SK-N-SH treated with all-trans-retinoic acid at 6 μM for 48 hours (cell line): ENCODE data around the gene CREBBP.

Experiments
- ATAC-seq: fragments of 200-7000 bp; cut with Tn5 transposase; 3 replicates; pipeline ENCODE4 v1.9.1; 2020; ENCODE audit warnings: mild to moderate bottlenecking, moderate library complexity
- ARNTL ChIP-seq: fragments of 450-650 bp; formaldehyde crosslinking; IDR thresholded peaks from 2 replicates; pipeline ENCODE4 v1.5.0; 2020; ENCODE audit warnings: low read depth, mild to moderate bottlenecking, moderate library complexity, borderline replicate concordance
- BACH2 ChIP-seq: fragments of 250-450 bp; sonication (Bioruptor Pico); IDR thresholded peaks from 2 replicates; pipeline ENCODE4 v1.9.0; 2021; ENCODE audit warnings: mild to moderate bottlenecking, borderline replicate concordance
- CREB5 ChIP-seq: fragments of 250-450 bp; sonication (Bioruptor Pico); IDR thresholded peaks from 2 replicates; pipeline ENCODE4 v1.5.1; 2020; ENCODE audit warnings: low read depth, mild to moderate bottlenecking, moderate library complexity
- CSDC2 ChIP-seq: fragments of 250-450 bp; sonication (Bioruptor Pico); IDR thresholded peaks from 2 replicates; pipeline ENCODE4 v1.5.0; 2020; ENCODE audit warnings: mild to moderate bottlenecking, moderate library complexity
- CSRNP3 ChIP-seq: fragments of 250-450 bp; sonication (Bioruptor Pico); IDR thresholded peaks from 2 replicates; pipeline ENCODE4 v1.5.1; 2021; ENCODE audit warnings: mild to moderate bottlenecking, moderate library complexity
- ESRRG ChIP-seq: fragments of 250-450 bp; sonication (Bioruptor Pico); IDR thresholded peaks from 2 replicates; pipeline ENCODE4 v1.6.1; 2021; ENCODE audit warnings: mild to moderate bottlenecking
- GLIS3 ChIP-seq: fragments of 250-450 bp; sonication (Bioruptor Pico); IDR thresholded peaks from 2 replicates; pipeline ENCODE4 v1.5.0; 2020; ENCODE audit warnings: mild to moderate bottlenecking, moderate library complexity
- ISL1 ChIP-seq: fragments of 250-450 bp; sonication (Bioruptor Pico); IDR thresholded peaks from 2 replicates; pipeline ENCODE4 v2.1.2; 2022; ENCODE audit warnings: mild to moderate bottlenecking, moderate library complexity
- PPARA ChIP-seq: fragments of 250-450 bp; sonication (Bioruptor Pico); IDR thresholded peaks from 2 replicates; pipeline ENCODE4 v1.5.0; 2020; ENCODE audit warnings: mild to moderate bottlenecking, borderline replicate concordance
- RARB ChIP-seq: fragments of 250-450 bp; sonication (Bioruptor Pico); IDR thresholded peaks from 2 replicates; pipeline ENCODE4 v1.8.0; 2021; ENCODE audit warnings: mild to moderate bottlenecking, moderate library complexity
- SNAI2 ChIP-seq: fragments of 250-450 bp; sonication (Bioruptor Pico); IDR thresholded peaks from 2 replicates; pipeline ENCODE4 v1.5.0; 2020; ENCODE audit warnings: mild to moderate bottlenecking, moderate library complexity
- TOX ChIP-seq: fragments of 250-450 bp; sonication (Bioruptor Pico); IDR thresholded peaks from 2 replicates; pipeline ENCODE4 v1.8.0; 2021; ENCODE audit warnings: mild to moderate bottlenecking, moderate library complexity, borderline replicate concordance
- TSHZ2 ChIP-seq: fragments of 250-450 bp; sonication (Bioruptor Pico); IDR thresholded peaks from 2 replicates; pipeline ENCODE4 v1.5.0; 2020; ENCODE audit warnings: mild to moderate bottlenecking, moderate library complexity
- ZC3H10 ChIP-seq: fragments of 250-450 bp; sonication (Bioruptor Pico); IDR thresholded peaks from 2 replicates; pipeline ENCODE4 v1.5.1; 2021; ENCODE audit warnings: mild to moderate bottlenecking, moderate library complexity
- ZFP3 ChIP-seq: fragments of 250-450 bp; sonication (Bioruptor Pico); IDR thresholded peaks from 2 replicates; pipeline ENCODE4 v1.5.0; 2020; ENCODE audit warnings: mild to moderate bottlenecking, moderate library complexity
- ZNF565 ChIP-seq: fragments of 450-650 bp; formaldehyde crosslinking; conservative IDR thresholded peaks from 2 replicates; pipeline ENCODE4 v1.5.0; 2020; ENCODE audit warnings: low read depth, mild to moderate bottlenecking, moderate library complexity
- ZNF70 ChIP-seq: fragments of 450-650 bp; formaldehyde crosslinking; IDR thresholded peaks from 2 replicates; pipeline ENCODE4 v1.5.0; 2020; ENCODE audit warnings: mild to moderate bottlenecking, moderate library complexity
- ZNF8 ChIP-seq: fragments of 450-650 bp; formaldehyde crosslinking; IDR thresholded peaks from 2 replicates; pipeline ENCODE4 v1.5.0; 2020; ENCODE audit warnings: mild to moderate bottlenecking, moderate library complexity
- TF ChIP-seq, protein P1 (sequence below): fragments of 250-450 bp; sonication (Bioruptor Pico); IDR thresholded peaks from 2 replicates; pipeline ENCODE4 v1.8.0; 2021; ENCODE audit warnings: low read depth, mild to moderate bottlenecking, moderate library complexity, borderline replicate concordance
- TF ChIP-seq, protein P2 (sequence below): fragments of 250-450 bp; sonication (Bioruptor Pico); IDR thresholded peaks from 2 replicates; pipeline ENCODE4 v1.8.0; 2020; ENCODE audit warnings: mild to moderate bottlenecking, moderate library complexity, borderline replicate concordance

The CREBBP gene

GRCh38 chr16:3756113-3756512, 124.4 kb downstream of the CREBBP start:
- TF ChIP-seq ESRRG (CRISPR knock-in tag), result no peak
- no peak for ATAC-seq

DNA sequence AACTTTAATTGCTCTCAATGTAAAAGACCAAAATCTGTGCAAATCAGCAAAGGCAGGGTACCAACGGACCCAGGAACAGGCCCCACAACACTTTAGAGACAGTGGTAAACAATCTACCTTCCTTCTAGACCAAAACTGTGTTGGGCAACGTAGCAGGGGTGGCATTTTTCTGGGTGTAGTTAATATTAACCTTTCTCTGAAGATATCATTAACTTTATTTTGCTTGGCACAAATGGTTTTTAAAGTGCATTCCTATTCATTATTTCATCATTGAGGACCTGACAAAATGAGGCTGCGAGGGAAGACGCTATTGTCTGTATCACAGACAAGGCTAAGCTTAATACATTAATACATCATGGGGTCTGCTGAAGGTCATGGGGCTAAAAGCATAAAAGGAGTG, 125.3 kb downstream of the CREBBP start:
- no peak for ATAC-seq
- TF ChIP-seq PPARA (CRISPR knock-in tag), result no peak
- TF ChIP-seq ISL1 (CRISPR knock-in tag), result peak; percentile 91
- TF ChIP-seq ARNTL, result no peak
- TF ChIP-seq RARB (CRISPR knock-in tag), result no peak

- peak; percentile 61 for ATAC-seq
Measured at GRCh38 chr16:3754772-3755171, 125.7 kb downstream of the CREBBP start.

More at GRCh38 chr16:3754772-3755171, 125.7 kb downstream of the CREBBP start:
- TF ChIP-seq, protein P1, sequence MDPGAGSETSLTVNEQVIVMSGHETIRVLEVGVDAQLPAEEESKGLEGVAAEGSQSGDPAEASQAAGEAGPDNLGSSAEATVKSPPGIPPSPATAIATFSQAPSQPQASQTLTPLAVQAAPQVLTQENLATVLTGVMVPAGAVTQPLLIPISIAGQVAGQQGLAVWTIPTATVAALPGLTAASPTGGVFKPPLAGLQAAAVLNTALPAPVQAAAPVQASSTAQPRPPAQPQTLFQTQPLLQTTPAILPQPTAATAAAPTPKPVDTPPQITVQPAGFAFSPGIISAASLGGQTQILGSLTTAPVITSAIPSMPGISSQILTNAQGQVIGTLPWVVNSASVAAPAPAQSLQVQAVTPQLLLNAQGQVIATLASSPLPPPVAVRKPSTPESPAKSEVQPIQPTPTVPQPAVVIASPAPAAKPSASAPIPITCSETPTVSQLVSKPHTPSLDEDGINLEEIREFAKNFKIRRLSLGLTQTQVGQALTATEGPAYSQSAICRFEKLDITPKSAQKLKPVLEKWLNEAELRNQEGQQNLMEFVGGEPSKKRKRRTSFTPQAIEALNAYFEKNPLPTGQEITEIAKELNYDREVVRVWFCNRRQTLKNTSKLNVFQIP, result no peak
- TF ChIP-seq ARNTL (no peak), PPARA (CRISPR knock-in tag) (no peak), TSHZ2 (CRISPR knock-in tag) (no peak), TOX (CRISPR knock-in tag) (no peak), CREB5 (CRISPR knock-in tag) (no peak), SNAI2 (CRISPR knock-in tag) (no peak), BACH2 (CRISPR knock-in tag) (no peak), ESRRG (CRISPR knock-in tag) (no peak), ZNF565 (CRISPR knock-in tag) (no peak), ZC3H10 (CRISPR knock-in tag) (no peak), RARB (CRISPR knock-in tag) (no peak), ISL1 (CRISPR knock-in tag) (no peak), CSRNP3 (no peak), ZNF8 (CRISPR knock-in tag) (no peak), GLIS3 (no peak), ZFP3 (CRISPR knock-in tag) (no peak), ZNF70 (CRISPR knock-in tag) (no peak), CSDC2 (no peak)
- TF ChIP-seq, protein P2, sequence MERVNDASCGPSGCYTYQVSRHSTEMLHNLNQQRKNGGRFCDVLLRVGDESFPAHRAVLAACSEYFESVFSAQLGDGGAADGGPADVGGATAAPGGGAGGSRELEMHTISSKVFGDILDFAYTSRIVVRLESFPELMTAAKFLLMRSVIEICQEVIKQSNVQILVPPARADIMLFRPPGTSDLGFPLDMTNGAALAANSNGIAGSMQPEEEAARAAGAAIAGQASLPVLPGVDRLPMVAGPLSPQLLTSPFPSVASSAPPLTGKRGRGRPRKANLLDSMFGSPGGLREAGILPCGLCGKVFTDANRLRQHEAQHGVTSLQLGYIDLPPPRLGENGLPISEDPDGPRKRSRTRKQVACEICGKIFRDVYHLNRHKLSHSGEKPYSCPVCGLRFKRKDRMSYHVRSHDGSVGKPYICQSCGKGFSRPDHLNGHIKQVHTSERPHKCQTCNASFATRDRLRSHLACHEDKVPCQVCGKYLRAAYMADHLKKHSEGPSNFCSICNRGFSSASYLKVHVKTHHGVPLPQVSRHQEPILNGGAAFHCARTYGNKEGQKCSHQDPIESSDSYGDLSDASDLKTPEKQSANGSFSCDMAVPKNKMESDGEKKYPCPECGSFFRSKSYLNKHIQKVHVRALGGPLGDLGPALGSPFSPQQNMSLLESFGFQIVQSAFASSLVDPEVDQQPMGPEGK (CRISPR knock-in tag), result no peak
